ENCODE measurements around the gene RAB20.

The RAB20 gene

GRCh38 chr13:110548891-110549794 is 12.4 kb downstream of the RAB20 start:
- no peak overlapping the region for H3K4me3 ChIP-seq (ENCODE audit: low read length)
- DNase-seq (ENCODE audit: low read depth) = no peak
- no peak for TF ChIP-seq CTCF (conservative IDR thresholded peaks at IDR 0.05; ENCODE audit: low read length)

- peak; percentile 87 for DNase-seq (ENCODE audit: low read depth)
- H3K4me3 ChIP-seq (ENCODE audit: low read length) = no peak overlapping the region
Measured at GRCh38 chr13:110546926-110547325, 14.6 kb downstream of the RAB20 start.

GRCh38 chr13:110546378-110546777 is 15.1 kb downstream of the RAB20 start:
- no peak for DNase-seq (ENCODE audit: low read depth)
- H3K4me3 ChIP-seq (ENCODE audit: low read length) = no peak overlapping the region
- no peak for TF ChIP-seq CTCF (conservative IDR thresholded peaks at IDR 0.05; ENCODE audit: low read length)

More at GRCh38 chr13:110546926-110547325, 14.6 kb downstream of the RAB20 start:
- TF ChIP-seq CTCF (conservative IDR thresholded peaks at IDR 0.05; ENCODE audit: low read length) = no peak

- no peak for TF ChIP-seq CTCF (conservative IDR thresholded peaks at IDR 0.05; ENCODE audit: low read length)
- DNase-seq (ENCODE audit: low read depth) = no peak
- H3K4me3 ChIP-seq (ENCODE audit: low read length) = no peak overlapping the region
Measured at GRCh38 chr13:110542169-110542796, 19.2 kb downstream of the RAB20 start.

- TF ChIP-seq CTCF (conservative IDR thresholded peaks at IDR 0.05; ENCODE audit: low read length) = no peak
- H3K4me3 ChIP-seq (ENCODE audit: low read length) = no peak overlapping the region
- peak; percentile 60 for DNase-seq (ENCODE audit: low read depth)
Measured at GRCh38 chr13:110541526-110541920, 20.0 kb downstream of the RAB20 start.

- DNase-seq (ENCODE audit: low read depth) = no peak
- TF ChIP-seq CTCF (conservative IDR thresholded peaks at IDR 0.05; ENCODE audit: low read length) = no peak
- H3K4me3 ChIP-seq (ENCODE audit: low read length) = no peak overlapping the region
Measured at GRCh38 chr13:110540871-110541525, 20.5 kb downstream of the RAB20 start.
